ENCODE measurements around the gene CRADD. TPM values are rescaled to one million over a fixed set of nuclear protein-coding genes. Genes with fewer than 3 reads are reported as not detected.

CRADD gene
- total RNA-seq, 1 donor from 2014 or later, result 41.2 TPM

- H3K4me2 ChIP-seq, result no peak overlapping the region
- no peak for DNase-seq (ENCODE audit: low spot score)
- Mint-ChIP-seq H3K27me3 (ENCODE audit: insufficient read depth, low read depth) (no peaks in the 10 kb centered on the region), H3K9me3 (no peaks in the 10 kb centered on the region), H3K27ac (no peak overlapping the region), H3K36me3 (peaks cover 2% of the 10 kb centered on the region), H3K4me3 (no peak overlapping the region), H3K4me1 (peaks cover 2% of the 10 kb centered on the region)
- H3K9me3 ChIP-seq (ENCODE audit: low read depth), result no peaks in the 10 kb centered on the region
- H3K9ac ChIP-seq, result no peak overlapping the region
- no peak overlapping the region for H3K4me3 ChIP-seq
- TF ChIP-seq EZH2 (IDR thresholded peaks at IDR 0.05) (no peak), EZH2phosphoT487 (IDR thresholded peaks at IDR 0.05) (no peak), CTCF (IDR thresholded peaks at IDR 0.05) (no peak)
- no peaks in the 10 kb centered on the region for H3K79me2 ChIP-seq (ENCODE audit: low read depth)
- no peaks in the 10 kb centered on the region for H4K20me1 ChIP-seq (ENCODE audit: low read depth)
- no peak overlapping the region for H2AFZ ChIP-seq (replicated peaks)
- no peaks in the 10 kb centered on the region for H3K27me3 ChIP-seq
- no peaks in the 10 kb centered on the region for H3K36me3 ChIP-seq
- no peak overlapping the region for H3K27ac ChIP-seq
- H3F3A ChIP-seq (ENCODE audit: low read depth), result no peaks in the 10 kb centered on the region
- H3K4me1 ChIP-seq, result no peaks in the 10 kb centered on the region
Measured at GRCh38 chr12:93684716-93685115, 7.5 kb downstream of the CRADD start.

GRCh38 chr12:93686572-93687356, 9.6 kb downstream of the CRADD start:
- H3K4me1 ChIP-seq, result no peaks in the 10 kb centered on the region
- H3K27me3 Mint-ChIP-seq (ENCODE audit: insufficient read depth, low read depth), result no peaks in the 10 kb centered on the region

GRCh38 chr12:93689076-93689834, 12.1 kb downstream of the CRADD start:
- H3F3A ChIP-seq (ENCODE audit: low read depth), result no peaks in the 10 kb centered on the region
- Mint-ChIP-seq H3K27me3 (ENCODE audit: insufficient read depth, low read depth) (no peaks in the 10 kb centered on the region), H3K9me3 (no peaks in the 10 kb centered on the region), H3K36me3 (peaks cover 2% of the 10 kb centered on the region), H3K4me1 (peaks cover 2% of the 10 kb centered on the region), H3K27ac (no peak overlapping the region), H3K4me3 (no peak overlapping the region)
- H3K27ac ChIP-seq, result no peak overlapping the region
- no peak overlapping the region for H2AFZ ChIP-seq (replicated peaks)
- TF ChIP-seq EZH2 (IDR thresholded peaks at IDR 0.05) (no peak), CTCF (IDR thresholded peaks at IDR 0.05) (no peak), EZH2phosphoT487 (IDR thresholded peaks at IDR 0.05) (no peak)
- no peaks in the 10 kb centered on the region for H4K20me1 ChIP-seq (ENCODE audit: low read depth)
- H3K9ac ChIP-seq, result no peak overlapping the region
- H3K27me3 ChIP-seq, result no peaks in the 10 kb centered on the region
- no peaks in the 10 kb centered on the region for H3K9me3 ChIP-seq (ENCODE audit: low read depth)
- H3K79me2 ChIP-seq (ENCODE audit: low read depth), result no peaks in the 10 kb centered on the region
- H3K4me1 ChIP-seq, result no peaks in the 10 kb centered on the region
- H3K4me3 ChIP-seq, result no peak overlapping the region
- no peak for DNase-seq (ENCODE audit: low spot score)
- H3K4me2 ChIP-seq, result no peak overlapping the region
- no peaks in the 10 kb centered on the region for H3K36me3 ChIP-seq

More at GRCh38 chr12:93686572-93687356, 9.6 kb downstream of the CRADD start:
- DNase-seq (ENCODE audit: low spot score), result no peak
- H3F3A ChIP-seq (ENCODE audit: low read depth), result no peaks in the 10 kb centered on the region
- H4K20me1 ChIP-seq (ENCODE audit: low read depth), result no peaks in the 10 kb centered on the region
- no peaks in the 10 kb centered on the region for H3K36me3 ChIP-seq
- H3K9ac ChIP-seq, result no peak overlapping the region
- H3K4me1 Mint-ChIP-seq, result peaks cover 2% of the 10 kb centered on the region
- H3K27me3 ChIP-seq, result no peaks in the 10 kb centered on the region
- no peak overlapping the region for H3K4me3 ChIP-seq
- no peaks in the 10 kb centered on the region for H3K9me3 ChIP-seq (ENCODE audit: low read depth)
- no peak overlapping the region for H3K27ac ChIP-seq
- TF ChIP-seq CTCF (IDR thresholded peaks at IDR 0.05) (no peak), EZH2phosphoT487 (IDR thresholded peaks at IDR 0.05) (no peak), EZH2 (IDR thresholded peaks at IDR 0.05) (no peak)
- H3K79me2 ChIP-seq (ENCODE audit: low read depth), result no peaks in the 10 kb centered on the region
- H3K9me3 Mint-ChIP-seq, result no peaks in the 10 kb centered on the region
- no peak overlapping the region for H3K4me3 Mint-ChIP-seq
- no peaks in the 10 kb centered on the region for H3K36me3 Mint-ChIP-seq
- no peak overlapping the region for H3K27ac Mint-ChIP-seq
- H3K4me2 ChIP-seq, result no peak overlapping the region
- H2AFZ ChIP-seq (replicated peaks), result no peak overlapping the region
